ENCODE data around the gene MTMR1. TPM values are rescaled to one million over a fixed set of nuclear protein-coding genes. Genes with fewer than 3 reads are reported as not detected.
A peak's percentile ranks its signal among the peaks of the same experiment; 100 is the strongest.

Gene MTMR1
- total RNA-seq (2021), result 26.2 and 41.3 TPM in 2 replicates
- Bru-seq, nascent RNA, result percentile 85 among the genes with signal in this experiment
- percentile 80 among the genes with signal in this experiment for BruChase-seq, experiment 1, labeled RNA remaining after a 2-hour chase
- percentile 84 among the genes with signal in this experiment for BruChase-seq, experiment 2, labeled RNA remaining after a 6-hour chase
- long read RNA-seq, partial matches to known transcripts, result 19 of 30 reads
- long read RNA-seq, other reads (novel, unspliced or antisense), result 9 of 30 reads

- H2AFZ ChIP-seq, result peak within 1 kb of the TSS; percentile 83
- no peaks in the 10 kb centered on the region for H3K27me3 ChIP-seq (ENCODE audit: insufficient read depth, low read depth)
- H3F3A ChIP-seq (ENCODE audit: insufficient read depth, low read depth), result peaks cover 48% of the 10 kb centered on the region
- ChIA-PET CTCF (interaction anchor here (0.6 to 2.3 kb wide), 2 partner anchors 296 to 753 kb away, joined by 8 to 10 read pairs; no protein-coding TSS in a partner anchor), POLR2A (ENCODE audit: unreplicated experiment) (interaction anchor here (0.5 to 0.6 kb wide), 4 partner anchors 125 to 1563 kb away, joined by 3 to 13 read pairs (median 5); partner anchors contain the start of genes EOLA2 and MTM1)
- H3K9me3 ChIP-seq (ENCODE audit: insufficient read depth, low read depth), result peaks cover 19% of the 10 kb centered on the region
- H3K4me2 ChIP-seq, result peak within 1 kb of the TSS; percentile 97
- DNase-seq, result peak in 1 of 2 experiments; percentile 37
- TF ChIP-seq EZH2 (IDR thresholded peaks at IDR 0.05; ENCODE audit: low read depth), result no peak
- no peak for TF ChIP-seq CTCF (conservative IDR thresholded peaks at IDR 0.05)
- no peaks in the 10 kb centered on the region for H3K36me3 ChIP-seq (ENCODE audit: low read depth)
- peaks cover 14% of the 10 kb centered on the region for H4K20me1 ChIP-seq (ENCODE audit: insufficient read depth)
- H3K4me1 ChIP-seq (replicated peaks; ENCODE audit: insufficient read depth), result peaks cover 59% of the 10 kb centered on the region
- peak within 1 kb of the TSS; percentile 75 for H3K4me3 ChIP-seq
- intact Hi-C loops (cut with micrococcal nuclease; ENCODE audit: unreplicated experiment), result loop anchor here (10.0 kb wide), 1 partner anchor 1148 kb away; the partner anchor contains the start of genes EOLA1 and HSFX3
- H3K27ac ChIP-seq, result peak within 1 kb of the TSS; percentile 93
- BruUV-seq (replicated peaks), result no TSS peak
- H3K79me2 ChIP-seq (ENCODE audit: low read depth), result peaks cover 53% of the 10 kb centered on the region
- peaks cover 4% of the 10 kb centered on the region; the same call in 1 of the 2 replicates for H3K9me2 ChIP-seq (ENCODE audit: insufficient read depth)
These were observed at the start of gene MTMR1 for GRCh38 chrX:150692831-150693724. Gene MTMR1, plus strand, starts transcription at chrX:150693396. Its CDS starts 135 bp downstream, at chrX:150693531.

DNA sequence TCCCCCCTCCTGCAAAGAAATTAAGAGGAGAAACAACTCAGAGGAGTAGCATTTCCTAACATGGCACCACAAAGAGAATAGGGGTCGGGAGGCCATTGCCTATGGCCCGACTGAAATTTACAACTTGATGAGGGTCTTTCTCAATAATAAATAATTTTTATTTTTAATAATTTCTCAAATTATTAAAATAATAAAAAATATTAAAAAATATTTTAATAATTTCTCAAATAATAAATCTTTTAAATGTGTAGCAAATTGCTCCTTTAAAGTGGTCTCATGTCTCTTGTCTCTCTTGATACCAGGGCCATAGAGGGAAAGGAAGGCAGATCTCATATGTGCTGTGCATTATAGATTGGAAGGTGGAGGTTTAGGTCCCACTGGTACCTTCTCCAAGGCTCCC lies 49.2 kb upstream of the MTMR1 start:
- Histone ChIP-seq H3F3A (ENCODE audit: insufficient read depth, low read depth) (no peaks in the 10 kb centered on the region), H3K4me1 (replicated peaks; ENCODE audit: insufficient read depth) (no peaks in the 10 kb centered on the region), H2AFZ (no peak overlapping the region), H3K9me3 (ENCODE audit: insufficient read depth, low read depth) (no peaks in the 10 kb centered on the region), H4K20me1 (ENCODE audit: insufficient read depth) (no peaks in the 10 kb centered on the region), H3K27me3 (ENCODE audit: insufficient read depth, low read depth) (no peaks in the 10 kb centered on the region), H3K27ac (no peak overlapping the region), H3K4me3 (no peak overlapping the region), H3K4me2 (no peak overlapping the region), H3K79me2 (ENCODE audit: low read depth) (no peaks in the 10 kb centered on the region), H3K9me2 (ENCODE audit: insufficient read depth) (no peaks in the 10 kb centered on the region), H3K36me3 (ENCODE audit: low read depth) (peaks cover 14% of the 10 kb centered on the region)
- TF ChIP-seq CTCF (conservative IDR thresholded peaks at IDR 0.05) (no peak), EZH2 (IDR thresholded peaks at IDR 0.05; ENCODE audit: low read depth) (no peak)
- intact Hi-C loops (cut with micrococcal nuclease; ENCODE audit: unreplicated experiment), result loop anchor here (10.0 kb wide), 2 partner anchors 59 to 71 kb away; no protein-coding TSS in a partner anchor
- ChIA-PET POLR2A (ENCODE audit: unreplicated experiment) (no interaction called here), CTCF (no interaction called here)
- BruUV-seq (replicated peaks), result no TSS peak
- no peak for DNase-seq

GRCh38 chrX:150644422-150644821 lies 48.8 kb upstream of the MTMR1 start:
- Histone ChIP-seq H3K9me3 (ENCODE audit: insufficient read depth, low read depth) (no peaks in the 10 kb centered on the region), H3K9me2 (ENCODE audit: insufficient read depth) (no peaks in the 10 kb centered on the region), H3K4me3 (no peak overlapping the region), H3F3A (ENCODE audit: insufficient read depth, low read depth) (no peaks in the 10 kb centered on the region), H3K36me3 (ENCODE audit: low read depth) (peaks cover 14% of the 10 kb centered on the region), H3K4me2 (no peak overlapping the region), H4K20me1 (ENCODE audit: insufficient read depth) (no peaks in the 10 kb centered on the region), H2AFZ (no peak overlapping the region), H3K27ac (no peak overlapping the region), H3K27me3 (ENCODE audit: insufficient read depth, low read depth) (no peaks in the 10 kb centered on the region), H3K4me1 (replicated peaks; ENCODE audit: insufficient read depth) (no peaks in the 10 kb centered on the region), H3K79me2 (ENCODE audit: low read depth) (no peaks in the 10 kb centered on the region)
- CTCF ChIA-PET, result no interaction called here
- TF ChIP-seq CTCF (conservative IDR thresholded peaks at IDR 0.05) (no peak), EZH2 (IDR thresholded peaks at IDR 0.05; ENCODE audit: low read depth) (no peak)
- no TSS peak for BruUV-seq (replicated peaks)
- POLR2A ChIA-PET (ENCODE audit: unreplicated experiment), result no interaction called here
- intact Hi-C loops (cut with micrococcal nuclease; ENCODE audit: unreplicated experiment), result loop anchor here (10.0 kb wide), 2 partner anchors 60 to 70 kb away; no protein-coding TSS in a partner anchor
- no peak for DNase-seq

Measured in PC-9 (cell line).